OCI-LY1 (cell line): ENCODE results near the gene NOX3.

Source experiments
- H2AFZ ChIP-seq: fragments of 200-600 bp; sonication (generic), shearing (Covaris generic); 2 replicates; pipeline ENCODE4 v1.6.0; 2014; ENCODE audit warnings: antibody characterized with exemption, mild to moderate bottlenecking, low read length
- H3F3A ChIP-seq: fragments of 200-600 bp; sonication (generic), shearing (Covaris generic); 2 replicates; pipeline ENCODE4 v1.6.0; 2014; ENCODE audit warnings: mild to moderate bottlenecking, antibody characterized with exemption, low read length, moderate library complexity; ENCODE audit not compliant: insufficient read depth
- H3K27ac ChIP-seq: fragments of 200-600 bp; sonication (generic); 2 replicates; pipeline ENCODE4 v1.5.1; 2014; ENCODE audit warnings: low read length, mixed run types, mild to moderate bottlenecking, low read depth; ENCODE audit not compliant: poor library complexity, severe bottlenecking
- H3K27me3 ChIP-seq: fragments of 200-600 bp; sonication (generic); 2 replicates; pipeline ENCODE4 v1.6.0; 2014; ENCODE audit warnings: antibody characterized with exemption, mild to moderate bottlenecking, low read length, moderate library complexity; ENCODE audit not compliant: insufficient read depth
- H3K36me3 ChIP-seq: fragments of 200-600 bp; sonication (generic); 2 replicates; pipeline ENCODE4 v1.6.1; 2014; ENCODE audit warnings: mild to moderate bottlenecking, antibody characterized with exemption, low read length, moderate library complexity, mixed read lengths; ENCODE audit not compliant: insufficient read depth
- H3K4me1 ChIP-seq: fragments of 200-600 bp; sonication (generic); 2 replicates; pipeline ENCODE4 v1.5.1; 2014; ENCODE audit warnings: mild to moderate bottlenecking, low read length, moderate library complexity; ENCODE audit not compliant: insufficient read depth, severe bottlenecking
- H3K4me2 ChIP-seq: fragments of 200-600 bp; sonication (generic), shearing (Covaris generic); 2 replicates; pipeline ENCODE4 v1.6.1; 2014; ENCODE audit warnings: low read length
- H3K4me3 ChIP-seq: fragments of 200-600 bp; sonication (generic); 2 replicates; pipeline ENCODE4 v1.5.1; 2014; ENCODE audit warnings: low read length, low read depth, mild to moderate bottlenecking, mixed read lengths; ENCODE audit not compliant: poor library complexity, severe bottlenecking
- H3K79me2 ChIP-seq: fragments of 200-600 bp; shearing (Covaris generic); 2 replicates; pipeline ENCODE4 v1.6.1; 2016; ENCODE audit warnings: mixed run types, low read length, mixed read lengths; ENCODE audit not compliant: insufficient read depth
- H3K9ac ChIP-seq: fragments of 200-600 bp; sonication (generic), shearing (Covaris generic); 2 replicates; pipeline ENCODE4 v1.6.1; 2014; ENCODE audit warnings: mild to moderate bottlenecking, low read length, mixed read lengths
- H3K9me2 ChIP-seq: fragments of 200-600 bp; sonication (generic), shearing (Covaris generic); 2 replicates; pipeline ENCODE4 v1.6.1; 2014; ENCODE audit warnings: low read depth, mild to moderate bottlenecking, low read length, mixed read lengths
- H3K9me3 ChIP-seq: fragments of 200-600 bp; shearing (Covaris generic); 2 replicates; pipeline ENCODE4 v1.6.1; 2014; ENCODE audit warnings: low read length, mixed read lengths
- H4K20me1 ChIP-seq: fragments of 200-600 bp; sonication (generic), shearing (Covaris generic); 2 replicates; pipeline ENCODE4 v1.6.0; 2016; ENCODE audit warnings: mild to moderate bottlenecking, low read length; ENCODE audit not compliant: insufficient read depth
- EZH2 ChIP-seq: fragments of 200-600 bp; sonication (generic), shearing (Covaris generic); IDR thresholded peaks from 2 replicates; pipeline ENCODE4 v1.8.0; 2017; ENCODE audit warnings: borderline replicate concordance, mixed run types, mild to moderate bottlenecking, antibody characterized with exemption, low read length, moderate library complexity, mixed read lengths
- TF ChIP-seq, protein P1 (sequence below): fragments of 200-600 bp; sonication (generic), shearing (Covaris generic); IDR thresholded peaks from 2 replicates; pipeline ENCODE4 v1.5.1; 2017; ENCODE audit warnings: mild to moderate bottlenecking, antibody characterized with exemption, low read length, moderate library complexity, mixed read lengths

NOX3 gene

GRCh38 chr6:155374681-155375080 lies 81.0 kb downstream of the NOX3 start:
- Histone ChIP-seq H3F3A (no peaks in the 10 kb centered on the region), H3K9ac (no peak overlapping the region), H3K9me2 (no peaks in the 10 kb centered on the region), H3K4me2 (no peak overlapping the region), H4K20me1 (no peaks in the 10 kb centered on the region), H3K4me3 (no peak overlapping the region), H3K4me1 (no peaks in the 10 kb centered on the region), H3K79me2 (no peaks in the 10 kb centered on the region), H3K27ac (no peak overlapping the region), H2AFZ (no peak overlapping the region), H3K36me3 (no peaks in the 10 kb centered on the region), H3K9me3 (no peaks in the 10 kb centered on the region), H3K27me3 (no peaks in the 10 kb centered on the region)
- TF ChIP-seq, protein P1, sequence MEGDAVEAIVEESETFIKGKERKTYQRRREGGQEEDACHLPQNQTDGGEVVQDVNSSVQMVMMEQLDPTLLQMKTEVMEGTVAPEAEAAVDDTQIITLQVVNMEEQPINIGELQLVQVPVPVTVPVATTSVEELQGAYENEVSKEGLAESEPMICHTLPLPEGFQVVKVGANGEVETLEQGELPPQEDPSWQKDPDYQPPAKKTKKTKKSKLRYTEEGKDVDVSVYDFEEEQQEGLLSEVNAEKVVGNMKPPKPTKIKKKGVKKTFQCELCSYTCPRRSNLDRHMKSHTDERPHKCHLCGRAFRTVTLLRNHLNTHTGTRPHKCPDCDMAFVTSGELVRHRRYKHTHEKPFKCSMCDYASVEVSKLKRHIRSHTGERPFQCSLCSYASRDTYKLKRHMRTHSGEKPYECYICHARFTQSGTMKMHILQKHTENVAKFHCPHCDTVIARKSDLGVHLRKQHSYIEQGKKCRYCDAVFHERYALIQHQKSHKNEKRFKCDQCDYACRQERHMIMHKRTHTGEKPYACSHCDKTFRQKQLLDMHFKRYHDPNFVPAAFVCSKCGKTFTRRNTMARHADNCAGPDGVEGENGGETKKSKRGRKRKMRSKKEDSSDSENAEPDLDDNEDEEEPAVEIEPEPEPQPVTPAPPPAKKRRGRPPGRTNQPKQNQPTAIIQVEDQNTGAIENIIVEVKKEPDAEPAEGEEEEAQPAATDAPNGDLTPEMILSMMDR = no peak
- no peak for TF ChIP-seq EZH2

GRCh38 chr6:155373276-155373675 lies 82.4 kb downstream of the NOX3 start:
- Histone ChIP-seq H3K9me2 (no peaks in the 10 kb centered on the region), H4K20me1 (no peaks in the 10 kb centered on the region), H3K27ac (no peak overlapping the region), H3K4me3 (no peak overlapping the region), H3K9ac (no peak overlapping the region), H3K36me3 (no peaks in the 10 kb centered on the region), H2AFZ (no peak overlapping the region), H3F3A (no peaks in the 10 kb centered on the region), H3K79me2 (no peaks in the 10 kb centered on the region), H3K27me3 (no peaks in the 10 kb centered on the region), H3K4me1 (no peaks in the 10 kb centered on the region), H3K9me3 (no peaks in the 10 kb centered on the region), H3K4me2 (no peak overlapping the region)
- TF ChIP-seq, protein P1 = no peak
- TF ChIP-seq EZH2 = no peak

- H3K9me2 ChIP-seq = no peaks in the 10 kb centered on the region
- no peaks in the 10 kb centered on the region for H3K27me3 ChIP-seq
- H3K4me1 ChIP-seq = peaks cover 9% of the 10 kb centered on the region
- no peaks in the 10 kb centered on the region for H3F3A ChIP-seq
- no peak overlapping the region for H2AFZ ChIP-seq
- no peaks in the 10 kb centered on the region for H3K79me2 ChIP-seq
- H4K20me1 ChIP-seq = no peaks in the 10 kb centered on the region
- no peak overlapping the region for H3K9ac ChIP-seq
- no peaks in the 10 kb centered on the region for H3K9me3 ChIP-seq
- no peak overlapping the region for H3K4me3 ChIP-seq
- H3K27ac ChIP-seq = no peak overlapping the region
- TF ChIP-seq EZH2 = no peak
- TF ChIP-seq, protein P1 = no peak
- no peak overlapping the region for H3K4me2 ChIP-seq
- no peaks in the 10 kb centered on the region for H3K36me3 ChIP-seq
Measured at GRCh38 chr6:155372256-155372655, 83.4 kb downstream of the NOX3 start.
